ENCODE measurements around the gene PPP5C. TPM values are rescaled to one million over a fixed set of nuclear protein-coding genes. Genes with fewer than 3 reads are reported as not detected.
"Not testable (repeated sequence)": the region's sequence is repeated elsewhere in the genome, so short reads cannot be mapped to it uniquely, and the experiment has no call there.

PPP5C gene
- 45.6 and 50.9 TPM in 2 replicates for total RNA-seq (2014; rRNA removed; shearing (Covaris generic))
- 96.0 and 97.0 TPM in 2 replicates for polyA plus RNA-seq (2015; cell fraction: cytosol; rRNA removed)
- 86.9 and 167 TPM in 2 replicates for polyA plus RNA-seq (2015; cell fraction: nucleus; rRNA removed)

GRCh38 chr19:46346821-46347571 is at the start of gene PPP5C:
TSS of gene PPP5C (plus strand) at chr19:46347087. CDS start at chr19:46347097, 10 bp downstream.
- in situ Hi-C loops (cut with HindIII; ENCODE audit: low pct_unique_long_range_greater_than_20kb, low sequenced_read_pairs), result no loop called here
- DNase-seq (ENCODE audit: low read depth, low spot score), result peak; percentile 89

DNA sequence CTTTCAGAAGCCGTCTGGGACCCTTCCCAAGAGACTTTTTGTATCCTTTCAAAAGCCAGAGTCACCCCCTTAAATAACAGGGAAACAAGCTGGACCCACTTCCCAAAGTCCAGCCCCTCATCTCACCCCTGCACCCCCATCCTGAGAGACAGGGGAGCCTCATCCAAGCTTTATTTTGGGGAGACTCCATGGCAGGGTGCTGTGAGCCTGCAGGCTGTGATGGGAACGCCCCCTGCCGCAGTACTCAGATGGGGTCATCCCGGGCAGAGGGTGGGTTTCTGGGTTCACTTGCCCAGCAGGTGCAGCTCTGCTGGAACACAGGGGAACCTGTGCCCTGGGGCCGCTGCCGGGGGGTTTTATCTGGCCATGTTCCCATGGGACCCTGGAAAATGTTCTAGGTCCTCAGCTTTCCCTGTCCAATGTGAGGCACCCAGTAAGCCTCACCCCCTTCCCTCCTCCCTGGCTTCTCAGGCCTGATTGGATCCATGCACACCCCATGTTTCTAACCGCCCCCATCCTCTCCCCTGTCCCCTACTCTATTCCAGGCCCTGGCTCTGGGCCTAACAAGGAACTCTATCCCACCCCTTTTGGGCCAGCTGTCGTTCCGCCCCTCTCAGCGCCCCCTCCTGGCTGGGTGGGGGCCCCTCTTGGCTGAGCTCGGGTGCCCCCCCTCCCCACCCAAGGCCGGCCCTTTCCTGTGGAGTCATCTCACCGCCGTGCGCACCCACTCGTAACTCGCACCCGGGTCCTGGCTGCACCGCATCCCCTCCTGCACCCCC is 49.0 kb upstream of the PPP5C start:
- in situ Hi-C loops (cut with HindIII; ENCODE audit: low pct_unique_long_range_greater_than_20kb, low sequenced_read_pairs), result no loop called here
- no peak for DNase-seq (ENCODE audit: low read depth, low spot score)

- in situ Hi-C loops (cut with HindIII; ENCODE audit: low pct_unique_long_range_greater_than_20kb, low sequenced_read_pairs), result no loop called here
- DNase-seq (ENCODE audit: low read depth, low spot score), result no peak
Measured at GRCh38 chr19:46298479-46299003, 48.3 kb upstream of the PPP5C start.

DNA sequence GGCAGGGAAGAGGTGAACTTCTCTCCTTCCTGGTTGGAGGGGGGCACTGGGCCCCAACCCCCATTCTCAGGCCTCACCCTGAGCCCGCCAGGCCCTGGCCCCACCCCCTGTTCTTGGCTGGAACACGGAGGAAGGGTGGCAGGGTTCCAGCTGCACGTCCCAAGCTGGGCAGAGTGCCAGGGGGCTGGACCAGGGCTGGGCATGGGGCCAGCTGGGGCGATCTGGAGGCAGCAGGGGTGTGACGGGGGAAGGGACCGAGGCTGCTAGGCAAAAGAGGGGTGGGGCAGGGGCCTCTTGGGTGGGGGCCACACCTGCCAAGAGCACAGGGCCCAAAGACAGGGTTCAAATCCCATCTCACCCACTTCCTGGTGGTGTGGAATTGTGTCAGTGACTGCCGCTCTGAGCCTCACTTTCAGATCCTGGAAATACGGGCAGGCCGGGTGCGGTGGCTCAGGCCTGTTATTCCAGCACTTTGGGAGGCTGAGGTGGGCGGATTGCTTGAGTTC is 47.8 kb upstream of the PPP5C start:
- peak; percentile 57 for DNase-seq (ENCODE audit: low read depth, low spot score)
- in situ Hi-C loops (cut with HindIII; ENCODE audit: low pct_unique_long_range_greater_than_20kb, low sequenced_read_pairs), result no loop called here

- in situ Hi-C loops (cut with HindIII; ENCODE audit: low pct_unique_long_range_greater_than_20kb, low sequenced_read_pairs), result no loop called here
Measured at GRCh38 chr19:46299695-46300094, 47.2 kb upstream of the PPP5C start.

GRCh38 chr19:46303322-46303690 is 43.6 kb upstream of the PPP5C start:
- DNase-seq (ENCODE audit: low read depth, low spot score), result no peak
- in situ Hi-C loops (cut with HindIII; ENCODE audit: low pct_unique_long_range_greater_than_20kb, low sequenced_read_pairs), result no loop called here

More at GRCh38 chr19:46299695-46300094, 47.2 kb upstream of the PPP5C start:
- DNase-seq (ENCODE audit: low read depth, low spot score), result no peak

DNA sequence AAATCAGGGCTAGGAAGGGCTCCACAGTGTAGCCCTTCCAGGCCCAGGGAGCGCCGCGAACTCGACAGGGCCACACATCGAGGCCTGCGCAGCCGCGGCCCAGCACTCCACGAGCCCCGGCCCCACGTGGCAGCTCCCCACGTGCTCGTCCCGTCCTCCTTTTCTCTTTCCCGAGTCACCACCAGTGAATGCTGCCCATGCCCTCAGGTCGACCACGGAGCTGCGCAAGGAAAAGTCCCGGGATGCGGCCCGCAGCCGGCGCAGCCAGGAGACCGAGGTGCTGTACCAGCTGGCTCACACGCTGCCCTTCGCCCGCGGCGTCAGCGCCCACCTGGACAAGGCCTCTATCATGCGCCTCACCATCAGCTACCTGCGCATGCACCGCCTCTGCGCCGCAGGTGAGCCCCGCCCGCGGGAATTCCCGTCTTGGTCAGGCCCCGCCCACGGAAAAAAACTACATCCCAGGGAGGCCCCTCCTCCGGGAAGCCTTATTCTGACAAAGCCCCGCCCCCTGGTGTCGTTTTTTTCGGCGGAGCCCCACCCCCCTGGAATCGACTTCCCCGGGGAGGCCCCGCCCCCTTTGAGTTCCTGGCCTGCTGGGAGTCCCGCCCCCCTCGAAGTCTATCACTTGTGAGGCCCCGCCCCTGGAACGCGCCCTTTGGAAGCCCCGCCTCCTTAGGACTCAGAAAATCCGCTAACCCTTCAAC is 43.0 kb upstream of the PPP5C start:
- peak; percentile 33 for DNase-seq (ENCODE audit: low read depth, low spot score)
- in situ Hi-C loops (cut with HindIII; ENCODE audit: low pct_unique_long_range_greater_than_20kb, low sequenced_read_pairs), result no loop called here

GRCh38 chr19:46306501-46306900 is 40.4 kb upstream of the PPP5C start:
- in situ Hi-C loops (cut with HindIII; ENCODE audit: low pct_unique_long_range_greater_than_20kb, low sequenced_read_pairs), result no loop called here
- no peak for DNase-seq (ENCODE audit: low read depth, low spot score)

- in situ Hi-C loops (cut with HindIII; ENCODE audit: low pct_unique_long_range_greater_than_20kb, low sequenced_read_pairs), result no loop called here
- no peak for DNase-seq (ENCODE audit: low read depth, low spot score)
Measured at GRCh38 chr19:46308510-46308909, 38.4 kb upstream of the PPP5C start.

DNA sequence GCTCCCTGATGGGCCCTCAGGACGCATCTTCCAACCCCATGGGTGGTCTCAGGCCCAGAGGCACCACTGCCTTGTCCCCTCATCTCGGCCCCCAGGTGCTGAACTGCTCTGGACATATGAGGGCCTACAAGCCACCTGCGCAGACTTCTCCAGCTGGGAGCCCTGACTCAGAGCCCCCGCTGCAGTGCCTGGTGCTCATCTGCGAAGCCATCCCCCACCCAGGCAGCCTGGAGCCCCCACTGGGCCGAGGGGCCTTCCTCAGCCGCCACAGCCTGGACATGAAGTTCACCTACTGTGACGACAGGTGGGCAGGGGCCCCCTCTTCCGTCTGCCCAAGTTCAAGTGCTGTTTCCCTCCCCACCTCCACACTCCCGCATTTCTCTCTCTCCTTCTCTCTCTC is 37.8 kb upstream of the PPP5C start:
- in situ Hi-C loops (cut with HindIII; ENCODE audit: low pct_unique_long_range_greater_than_20kb, low sequenced_read_pairs), result no loop called here
- DNase-seq (ENCODE audit: low read depth, low spot score), result no peak

GRCh38 chr19:46311444-46311843 is 35.4 kb upstream of the PPP5C start:
- in situ Hi-C loops (cut with HindIII; ENCODE audit: low pct_unique_long_range_greater_than_20kb, low sequenced_read_pairs), result no loop called here
- DNase-seq (ENCODE audit: low read depth, low spot score), result no peak

- peak; percentile 89 for DNase-seq (ENCODE audit: low read depth, low spot score)
- in situ Hi-C loops (cut with HindIII; ENCODE audit: low pct_unique_long_range_greater_than_20kb, low sequenced_read_pairs), result not testable (repeated sequence)
Measured at GRCh38 chr19:46313540-46314469, 33.1 kb upstream of the PPP5C start.

DNA sequence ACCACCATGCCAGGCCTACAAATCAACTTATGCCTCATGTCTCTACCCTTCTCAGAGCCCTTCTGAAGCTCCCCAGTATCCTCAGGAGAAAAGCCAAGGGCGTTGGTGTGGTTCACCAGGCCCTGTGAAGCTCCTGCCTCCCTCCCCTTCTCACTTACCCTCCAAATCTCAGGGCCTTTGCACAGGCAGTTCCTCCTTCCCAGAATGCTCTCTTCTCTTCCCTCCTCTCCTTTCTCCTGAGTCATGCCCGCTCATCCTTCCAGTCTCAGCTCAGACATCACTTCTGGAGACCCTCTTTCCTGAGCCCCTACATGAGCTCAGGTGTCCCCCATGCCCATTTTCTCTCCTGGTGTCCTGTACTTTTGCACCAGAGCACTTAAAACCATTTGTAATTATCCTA is 29.5 kb upstream of the PPP5C start:
- DNase-seq (ENCODE audit: low read depth, low spot score), result no peak
- in situ Hi-C loops (cut with HindIII; ENCODE audit: low pct_unique_long_range_greater_than_20kb, low sequenced_read_pairs), result no loop called here

DNA sequence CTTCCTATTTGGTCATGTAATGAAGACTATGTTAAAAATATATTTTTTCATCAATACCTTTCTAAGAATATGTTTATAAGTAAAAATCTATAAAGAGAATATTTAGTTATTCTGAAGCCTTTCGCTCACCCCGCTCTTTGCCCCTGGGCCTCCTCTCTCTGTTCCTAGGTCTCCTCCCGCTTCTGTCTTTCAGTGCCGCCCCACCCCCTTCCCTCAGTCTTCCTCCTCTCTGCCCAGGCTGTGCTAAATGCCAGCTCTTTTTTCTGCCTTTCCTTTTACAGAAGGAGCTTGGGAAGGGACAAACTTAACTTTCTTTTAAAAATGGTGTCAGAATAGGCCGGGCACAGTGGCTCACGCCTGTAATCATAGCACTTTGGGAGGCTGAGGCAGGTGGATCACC is 27.3 kb upstream of the PPP5C start:
- in situ Hi-C loops (cut with HindIII; ENCODE audit: low pct_unique_long_range_greater_than_20kb, low sequenced_read_pairs), result no loop called here
- DNase-seq (ENCODE audit: low read depth, low spot score), result no peak

GRCh38 chr19:46320559-46320958 is 26.3 kb upstream of the PPP5C start:
- in situ Hi-C loops (cut with HindIII; ENCODE audit: low pct_unique_long_range_greater_than_20kb, low sequenced_read_pairs), result no loop called here
- DNase-seq (ENCODE audit: low read depth, low spot score), result no peak

- in situ Hi-C loops (cut with HindIII; ENCODE audit: low pct_unique_long_range_greater_than_20kb, low sequenced_read_pairs), result no loop called here
Measured at GRCh38 chr19:46321653-46322052, 25.2 kb upstream of the PPP5C start.

GRCh38 chr19:46323227-46323626 is 23.7 kb upstream of the PPP5C start:
- DNase-seq (ENCODE audit: low read depth, low spot score); in situ Hi-C loops (cut with HindIII; ENCODE audit: low pct_unique_long_range_greater_than_20kb, low sequenced_read_pairs): not testable (repeated sequence)

More at GRCh38 chr19:46321653-46322052, 25.2 kb upstream of the PPP5C start:
- DNase-seq (ENCODE audit: low read depth, low spot score), result no peak

Data from SK-MEL-5 (cell line).